TTC549 (cell line): ENCODE data around the gene DNAH7.
"Not testable (repeated sequence)": the region's sequence is repeated elsewhere in the genome, so short reads cannot be mapped to it uniquely, and the experiment has no call there.

Experiments used
- FAIRE-seq: peaks from 2 replicates; lab custom pipeline; 2012; peaks lifted over from hg19 to GRCh38; lab: Jason Lieb, UNC

DNAH7 gene

DNA sequence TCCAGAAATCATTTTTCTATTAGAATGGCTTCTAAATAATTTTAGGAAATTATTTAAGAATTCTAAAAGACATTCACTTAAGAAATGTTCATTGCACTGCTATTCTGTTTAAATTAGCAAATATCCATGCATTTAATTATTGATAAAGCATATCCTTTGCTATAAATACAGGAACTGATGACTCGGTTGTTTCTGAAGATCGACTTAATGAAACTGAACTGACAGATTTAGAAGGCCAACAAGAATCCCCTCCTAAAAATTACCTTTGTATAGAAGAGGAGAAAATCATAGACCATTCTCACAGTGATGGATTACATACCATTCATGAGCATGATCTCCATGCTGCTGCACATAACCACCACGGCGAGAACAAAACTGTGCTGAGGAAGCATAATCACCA lies 352.2 kb downstream of the DNAH7 start:
- no peak for FAIRE-seq

- no peak for FAIRE-seq
Measured at GRCh38 chr2:195711478-195711877, 357.2 kb downstream of the DNAH7 start.

DNA sequence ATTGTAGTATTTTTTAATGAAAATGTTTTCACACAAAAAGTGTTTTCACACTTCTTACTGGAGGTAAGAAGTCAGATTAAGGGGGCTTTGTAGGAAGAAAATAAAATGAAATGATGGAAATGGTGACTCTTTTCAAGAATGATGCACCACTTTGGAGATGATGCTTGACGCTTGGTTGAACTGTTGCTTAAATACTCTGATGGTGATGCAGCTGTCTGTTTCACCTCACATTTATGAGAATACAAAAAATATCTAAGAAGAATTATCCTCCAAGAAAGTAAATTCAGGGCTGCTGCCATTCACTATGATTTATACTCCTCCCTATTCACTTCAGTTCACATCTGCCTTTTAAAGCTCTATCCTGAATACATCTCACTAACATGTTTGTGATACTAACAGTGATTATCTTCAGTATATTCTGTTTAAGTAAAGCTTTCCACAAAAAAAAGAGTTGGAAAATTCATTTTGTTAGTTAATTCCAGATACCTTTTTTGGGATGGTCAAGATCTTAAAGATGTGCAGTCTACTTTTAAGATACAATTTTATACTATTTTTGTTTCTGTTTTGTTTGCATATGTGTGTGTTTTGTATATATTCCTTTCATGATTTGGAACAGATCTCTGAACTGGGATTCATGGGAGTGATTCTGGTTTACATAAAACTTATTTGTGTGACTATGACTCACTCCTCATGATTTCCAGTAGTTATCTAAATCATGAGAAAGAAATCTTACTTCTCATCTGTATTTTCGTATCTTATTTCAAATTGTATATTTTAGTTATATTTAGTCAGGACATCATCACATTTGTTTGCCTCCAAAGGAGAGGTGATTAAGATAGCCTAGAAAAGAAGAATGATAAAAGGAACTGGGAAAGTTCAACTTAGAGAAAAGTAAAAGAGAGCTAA lies 358.5 kb downstream of the DNAH7 start:
- FAIRE-seq, result no peak

- FAIRE-seq, result no peak
Measured at GRCh38 chr2:195706161-195706900, 362.3 kb downstream of the DNAH7 start.

GRCh38 chr2:195700480-195700879 lies 368.2 kb downstream of the DNAH7 start:
- no peak for FAIRE-seq

GRCh38 chr2:195697681-195698220 lies 370.9 kb downstream of the DNAH7 start:
- FAIRE-seq, result no peak

DNA sequence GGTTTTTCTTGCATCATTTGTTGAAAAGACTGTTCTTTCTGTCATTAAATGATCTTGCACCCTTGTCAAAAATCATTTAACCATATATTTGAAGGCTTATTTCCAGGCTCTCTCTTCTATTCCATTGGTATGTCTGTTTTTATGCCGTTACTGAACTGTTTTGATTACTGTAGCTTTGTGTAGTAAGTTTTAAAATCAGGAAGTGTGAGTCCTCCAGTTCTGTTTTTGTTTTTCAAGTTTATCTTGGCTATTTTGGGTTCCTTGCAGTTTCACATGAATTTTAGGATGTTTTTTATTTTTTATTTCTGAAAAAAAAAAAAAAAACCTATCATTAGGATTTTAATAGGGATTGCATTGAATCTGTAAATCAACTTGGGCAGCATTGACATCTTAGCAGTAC lies 372.6 kb downstream of the DNAH7 start:
- no peak for FAIRE-seq

DNA sequence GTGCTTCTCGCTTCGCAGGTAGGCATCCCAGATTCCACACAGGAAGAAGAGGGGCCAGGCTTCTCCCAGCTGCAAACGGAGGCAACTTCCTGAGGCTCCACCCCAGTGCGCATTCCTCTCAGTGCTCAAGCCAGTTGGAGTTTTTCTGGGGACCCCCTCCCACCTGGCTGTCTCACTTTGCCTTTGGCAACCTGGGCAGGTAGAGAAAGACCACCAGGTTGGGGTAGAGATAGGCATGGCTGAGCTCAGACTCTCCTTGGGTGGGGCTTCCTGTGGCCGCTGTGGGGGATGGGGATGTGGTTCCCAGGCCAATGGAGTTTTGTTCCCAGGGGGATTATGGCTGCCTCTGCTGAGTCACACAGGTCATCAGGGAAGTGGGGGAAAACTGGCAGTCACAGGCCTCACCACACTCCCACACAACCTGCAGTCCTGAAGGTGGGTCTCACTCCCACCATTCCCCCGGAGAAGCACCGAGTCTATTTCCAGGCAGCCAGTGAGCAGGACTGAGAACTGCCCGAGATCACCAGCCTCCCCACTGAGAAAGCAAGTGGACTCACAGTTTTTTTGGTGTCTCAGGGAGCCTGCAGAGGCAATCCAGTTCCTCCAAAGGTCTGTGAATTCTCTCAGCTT lies 373.5 kb downstream of the DNAH7 start:
- no peak for FAIRE-seq

- no peak for FAIRE-seq
Measured at GRCh38 chr2:195694553-195694952, 374.1 kb downstream of the DNAH7 start.

DNA sequence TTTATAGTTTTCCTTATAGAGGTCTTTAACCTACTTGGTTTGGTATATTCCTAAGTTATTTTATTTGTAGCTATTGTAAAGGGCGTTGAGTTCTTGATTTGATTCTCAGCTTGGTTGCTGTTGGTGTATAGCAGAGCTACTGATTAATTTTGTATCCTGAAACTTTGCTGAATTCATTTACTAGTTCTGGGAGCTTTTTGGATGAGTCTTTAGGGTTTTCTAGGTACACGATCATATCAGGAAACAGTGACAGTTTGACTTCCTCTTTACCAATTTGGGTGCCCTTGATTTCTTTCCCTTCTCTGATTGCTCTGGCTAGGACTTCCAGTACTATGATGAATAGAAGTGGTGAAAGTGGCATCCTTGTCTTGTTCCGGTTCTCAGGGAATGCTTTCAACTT lies 376.1 kb downstream of the DNAH7 start:
- not testable (repeated sequence) for FAIRE-seq
